A549 (cell line): ENCODE results near the gene ATP8A2. TPM values are rescaled to one million over a fixed set of nuclear protein-coding genes. Genes with fewer than 3 reads are reported as not detected.

Experiments used
- ATAC-seq, 2 experiments: fragments of 200-7000 bp in 1 of 2; fragments of >200 bp in 1 of 2; cut with Nextera tagmentation in 1 of 2; cut with Tn5 transposase in 1 of 2; 3 replicates each; pipeline versions ENCODE4 v1.8.0 to v1.9.1; 2018 to 2020; ENCODE audit warnings: mild to moderate bottlenecking in 1 of 2, moderate library complexity in 1 of 2
- CTCF ChIA-PET: fragments of 300-600 bp; sonication (Branson Sonifier 250); formaldehyde crosslinking; extraction: SDS; loops from one replicate; lab custom pipeline; 2021; ENCODE audit warnings: antibody characterized with exemption, inconsistent platforms; lab: Yijun Ruan, JAX
- POLR2A ChIA-PET: fragments of 350-600 bp; formaldehyde crosslinking; extraction: SDS; loops from one replicate; lab custom pipeline; 2021; ENCODE audit warnings: antibody characterized with exemption, inconsistent platforms; lab: Yijun Ruan, JAX
- DNase-seq, 2 experiments: peaks; one replicate each; pipeline versions ENCODE4 v3.0.0 to v3.0.0-alpha.2; 2011 to 2016; ENCODE audit warnings: low read depth in 1 of 2, low spot score in 1 of 2
- FAIRE-seq: peaks from 2 replicates; lab custom pipeline; 2011; peaks lifted over from hg19 to GRCh38; lab: Jason Lieb, UNC
- H3K27ac ChIP-seq, 2 experiments: fragments of >200 bp; sonication (Bioruptor Twin); formaldehyde crosslinking; 3 replicates each; pipeline ENCODE4 v1.5.1; 2016 to 2017
- H3K4me1 ChIP-seq: fragments of >200 bp; sonication (Bioruptor Twin); formaldehyde crosslinking; 3 replicates; pipeline ENCODE4 v1.6.1; 2016
- H3K4me2 ChIP-seq: fragments of >200 bp; sonication (Bioruptor Twin); formaldehyde crosslinking; 3 replicates; pipeline ENCODE4 v1.6.1; 2016
- H3K4me3 ChIP-seq: fragments of >200 bp; sonication (Bioruptor Twin); formaldehyde crosslinking; 3 replicates; pipeline ENCODE4 v1.5.1; 2016
- H3K9me3 ChIP-seq: fragments of >200 bp; sonication (Bioruptor Twin); formaldehyde crosslinking; 3 replicates; pipeline ENCODE4 v1.6.1; 2016
- ATOH8 ChIP-seq: fragments of 250-450 bp; sonication (Bioruptor Pico); IDR thresholded peaks from 2 replicates; pipeline ENCODE4 v1.5.0; 2020; ENCODE audit warnings: low read depth, mild to moderate bottlenecking, moderate library complexity
- CHD4 ChIP-seq: fragments of 200-600 bp; sonication (generic); IDR thresholded peaks from 2 replicates; pipeline ENCODE4 v1.6.1; 2016; ENCODE audit warnings: antibody characterized with exemption, mild to moderate bottlenecking, borderline replicate concordance
- EHF ChIP-seq: fragments of 250-450 bp; sonication (Bioruptor Pico); IDR thresholded peaks from 2 replicates; pipeline ENCODE4 v1.5.0; 2020; ENCODE audit warnings: mild to moderate bottlenecking
- ESRRA ChIP-seq: fragments of 150-350 bp; IDR thresholded peaks from 2 replicates; pipeline ENCODE4 v1.6.1; 2014; ENCODE audit warnings: mild to moderate bottlenecking, low read length, borderline replicate concordance
- FOSB ChIP-seq: fragments of 250-450 bp; sonication (Bioruptor Pico); IDR thresholded peaks from 2 replicates; pipeline ENCODE4 v1.5.0; 2020; ENCODE audit warnings: mild to moderate bottlenecking, moderate library complexity
- FOSL2 ChIP-seq, 2 experiments: fragments of 450-650 bp in 1 of 2; fragments of >200 bp in 1 of 2; sonication (Bioruptor Twin) in 1 of 2; formaldehyde crosslinking; IDR thresholded peaks; 2 replicates each; pipeline versions ENCODE4 v1.5.0 to v1.6.1; 2016 to 2020; ENCODE audit warnings: mild to moderate bottlenecking in 1 of 2, moderate library complexity in 1 of 2
- HES2 ChIP-seq: fragments of >200 bp; sonication (Bioruptor Twin); formaldehyde crosslinking; IDR thresholded peaks from 2 replicates; pipeline ENCODE4 v1.6.1; 2016
- HOXB13 ChIP-seq: fragments of 250-450 bp; sonication (Bioruptor Pico); IDR thresholded peaks from 2 replicates; pipeline ENCODE4 v1.5.0; 2020; ENCODE audit warnings: low read depth, mild to moderate bottlenecking, moderate library complexity
- JUNB ChIP-seq: fragments of >200 bp; sonication (Bioruptor Twin); formaldehyde crosslinking; IDR thresholded peaks from 2 replicates; pipeline ENCODE4 v1.6.1; 2016
- NFE2L2 ChIP-seq: fragments of 150-350 bp; conservative IDR thresholded peaks from 2 replicates; pipeline ENCODE4 v1.6.1; 2014; ENCODE audit warnings: low read length
- NR3C1 ChIP-seq: fragments of >200 bp; sonication (Bioruptor Twin); formaldehyde crosslinking; IDR thresholded peaks from 3 replicates; pipeline ENCODE4 v1.6.1; 2017
- POLR2A ChIP-seq: IDR thresholded peaks from 2 replicates; pipeline ENCODE4 v1.6.1; 2012; ENCODE audit warnings: mild to moderate bottlenecking, low read length
- RCOR1 ChIP-seq: fragments of 150-350 bp; IDR thresholded peaks from 2 replicates; pipeline ENCODE4 v1.6.1; 2014; ENCODE audit warnings: antibody characterized with exemption, low read length, low read depth
- RFX5 ChIP-seq: fragments of 450-650 bp; IDR thresholded peaks from 2 replicates; pipeline ENCODE4 v1.7.1; 2014; ENCODE audit warnings: antibody characterized with exemption, mild to moderate bottlenecking, moderate library complexity
- SREBF2 ChIP-seq: fragments of 450-650 bp; IDR thresholded peaks from 2 replicates; pipeline ENCODE4 v1.6.1; 2014; ENCODE audit warnings: mild to moderate bottlenecking, moderate library complexity
- TFCP2L1 ChIP-seq: fragments of 250-450 bp; sonication (Bioruptor Pico); IDR thresholded peaks from 2 replicates; pipeline ENCODE4 v1.5.0; 2021; ENCODE audit warnings: mild to moderate bottlenecking
- ZNF302 ChIP-seq: fragments of 250-450 bp; sonication (Bioruptor Pico); IDR thresholded peaks from 2 replicates; pipeline ENCODE4 v1.9.0; 2021; ENCODE audit warnings: inconsistent platforms, mild to moderate bottlenecking, moderate library complexity
- WGBS: methylation state at CpG from one replicate; pipeline ENCODE4 v1.1.6; 2017; ENCODE audit errors: missing lambda C conversion rate; 5-methylcytosine and 5-hydroxymethylcytosine counted together
- polyA plus RNA-seq, 4 experiments: library from polyadenylated mRNA; depleted of rRNA in 3 of 4; stranded (reverse); fragments of >200 nt; fragmentation: RNase III in 1 of 4; extraction: RNeasy Plus Mini Kit Qiagen cat#74134 plus additional on column Dnase treatment in 1 of 4; gene quantifications; 2 replicates in 3 of 4; 3 replicates in 1 of 4; pipeline ENCODE4 v1.2.3, GENCODE V29; 2011 to 2017
- TF ChIP-seq, protein P1 (sequence below): fragments of 250-450 bp; sonication (Bioruptor Pico); IDR thresholded peaks from 2 replicates; pipeline ENCODE4 v1.5.0; 2021; ENCODE audit warnings: mild to moderate bottlenecking, moderate library complexity, borderline replicate concordance
- TF ChIP-seq, protein P2 (sequence below): fragments of 200-600 bp; sonication (generic); IDR thresholded peaks from 2 replicates; pipeline ENCODE4 v1.6.1; 2016; ENCODE audit warnings: antibody characterized with exemption, mild to moderate bottlenecking, moderate library complexity
- TF ChIP-seq, protein P3 (sequence below): IDR thresholded peaks from 2 replicates; pipeline ENCODE4 v1.6.1; 2012

The ATP8A2 gene
- polyA plus RNA-seq, 2 of the 4 experiments (the other 2 are of a cell fraction), result 0.03 TPM; not detected in 1

DNA sequence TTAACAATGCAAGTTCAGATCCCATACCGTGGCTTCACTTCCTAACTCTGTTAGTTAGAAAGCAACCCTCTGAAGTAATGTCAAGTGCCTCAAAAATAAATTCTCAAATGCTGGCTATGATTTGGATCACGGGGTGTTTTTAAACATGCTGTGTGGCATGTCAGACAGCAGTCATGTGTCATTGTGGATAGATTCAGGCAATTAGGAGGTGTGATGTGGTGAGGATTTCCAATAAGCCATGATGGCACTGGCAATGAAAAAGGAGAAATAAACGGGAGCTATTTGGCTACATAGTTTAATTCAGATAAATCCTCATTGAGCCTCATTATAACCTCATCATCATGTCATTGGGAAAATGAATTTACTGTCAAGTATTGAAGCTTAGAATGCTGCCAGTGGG is 130.3 kb downstream of the ATP8A2 start:
- WGBS, result 0% methylated on average over 3 of the region's 3 CpGs
- ChIA-PET POLR2A (no interaction called here), CTCF (interaction anchor here (1.1 kb wide), 1 partner anchor 73 kb away, joined by 3 read pairs; no protein-coding TSS in a partner anchor)
- ATAC-seq (no peak), FAIRE-seq (no peak), DNase-seq (no peak)
- Histone ChIP-seq H3K9me3 (no peaks in the 10 kb centered on the region), H3K4me2 (no peak overlapping the region), H3K27ac (no peak overlapping the region), H3K4me3 (no peak overlapping the region), H3K4me1 (no peaks in the 10 kb centered on the region)
- no peak for TF ChIP-seq FOSL2 (IDR thresholded peaks at IDR 0.05)
- no peak for TF ChIP-seq FOSL2 (CRISPR knock-in tag; IDR thresholded peaks at IDR 0.05)
- TF ChIP-seq TFCP2L1 (CRISPR knock-in tag), result no peak
- TF ChIP-seq, protein P1, sequence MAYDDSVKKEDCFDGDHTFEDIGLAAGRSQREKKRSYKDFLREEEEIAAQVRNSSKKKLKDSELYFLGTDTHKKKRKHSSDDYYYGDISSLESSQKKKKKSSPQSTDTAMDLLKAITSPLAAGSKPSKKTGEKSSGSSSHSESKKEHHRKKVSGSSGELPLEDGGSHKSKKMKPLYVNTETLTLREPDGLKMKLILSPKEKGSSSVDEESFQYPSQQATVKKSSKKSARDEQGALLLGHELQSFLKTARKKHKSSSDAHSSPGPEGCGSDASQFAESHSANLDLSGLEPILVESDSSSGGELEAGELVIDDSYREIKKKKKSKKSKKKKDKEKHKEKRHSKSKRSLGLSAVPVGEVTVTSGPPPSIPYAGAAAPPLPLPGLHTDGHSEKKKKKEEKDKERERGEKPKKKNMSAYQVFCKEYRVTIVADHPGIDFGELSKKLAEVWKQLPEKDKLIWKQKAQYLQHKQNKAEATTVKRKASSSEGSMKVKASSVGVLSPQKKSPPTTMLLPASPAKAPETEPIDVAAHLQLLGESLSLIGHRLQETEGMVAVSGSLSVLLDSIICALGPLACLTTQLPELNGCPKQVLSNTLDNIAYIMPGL (CRISPR knock-in tag), result no peak
- TF ChIP-seq EHF (CRISPR knock-in tag), result no peak

- ATAC-seq, result no peak
- Histone ChIP-seq H3K27ac (no peak overlapping the region), H3K9me3 (no peaks in the 10 kb centered on the region), H3K4me2 (no peak overlapping the region)
- CTCF ChIA-PET, result interaction anchor here (0.6 kb wide), 1 partner anchor 187 kb away, joined by 3 read pairs; no protein-coding TSS in a partner anchor
- no peak for FAIRE-seq
- TF ChIP-seq CHD4, result no peak
- TF ChIP-seq, all 56 proteins: peak for 0
- Histone ChIP-seq H3K4me3 (no peak overlapping the region), H3K4me1 (no peaks in the 10 kb centered on the region)
- no peak for DNase-seq
- WGBS, result 2% methylated on average over 6 of the region's 6 CpGs
- POLR2A ChIA-PET, result no interaction called here
These were observed 130.8 kb downstream of the ATP8A2 start for GRCh38 chr13:25502551-25502950.

- CTCF ChIA-PET, result no interaction called here
- 19% methylated on average over 4 of the region's 4 CpGs for WGBS
- no peak for ATAC-seq
- DNase-seq, result no peak
- TF ChIP-seq JUNB, result no peak
- no peak for TF ChIP-seq ESRRA
- TF ChIP-seq HES2, result no peak
- TF ChIP-seq, protein P2, sequence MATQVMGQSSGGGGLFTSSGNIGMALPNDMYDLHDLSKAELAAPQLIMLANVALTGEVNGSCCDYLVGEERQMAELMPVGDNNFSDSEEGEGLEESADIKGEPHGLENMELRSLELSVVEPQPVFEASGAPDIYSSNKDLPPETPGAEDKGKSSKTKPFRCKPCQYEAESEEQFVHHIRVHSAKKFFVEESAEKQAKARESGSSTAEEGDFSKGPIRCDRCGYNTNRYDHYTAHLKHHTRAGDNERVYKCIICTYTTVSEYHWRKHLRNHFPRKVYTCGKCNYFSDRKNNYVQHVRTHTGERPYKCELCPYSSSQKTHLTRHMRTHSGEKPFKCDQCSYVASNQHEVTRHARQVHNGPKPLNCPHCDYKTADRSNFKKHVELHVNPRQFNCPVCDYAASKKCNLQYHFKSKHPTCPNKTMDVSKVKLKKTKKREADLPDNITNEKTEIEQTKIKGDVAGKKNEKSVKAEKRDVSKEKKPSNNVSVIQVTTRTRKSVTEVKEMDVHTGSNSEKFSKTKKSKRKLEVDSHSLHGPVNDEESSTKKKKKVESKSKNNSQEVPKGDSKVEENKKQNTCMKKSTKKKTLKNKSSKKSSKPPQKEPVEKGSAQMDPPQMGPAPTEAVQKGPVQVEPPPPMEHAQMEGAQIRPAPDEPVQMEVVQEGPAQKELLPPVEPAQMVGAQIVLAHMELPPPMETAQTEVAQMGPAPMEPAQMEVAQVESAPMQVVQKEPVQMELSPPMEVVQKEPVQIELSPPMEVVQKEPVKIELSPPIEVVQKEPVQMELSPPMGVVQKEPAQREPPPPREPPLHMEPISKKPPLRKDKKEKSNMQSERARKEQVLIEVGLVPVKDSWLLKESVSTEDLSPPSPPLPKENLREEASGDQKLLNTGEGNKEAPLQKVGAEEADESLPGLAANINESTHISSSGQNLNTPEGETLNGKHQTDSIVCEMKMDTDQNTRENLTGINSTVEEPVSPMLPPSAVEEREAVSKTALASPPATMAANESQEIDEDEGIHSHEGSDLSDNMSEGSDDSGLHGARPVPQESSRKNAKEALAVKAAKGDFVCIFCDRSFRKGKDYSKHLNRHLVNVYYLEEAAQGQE, result no peak
- TF ChIP-seq CHD4, result no peak
- TF ChIP-seq SREBF2, result no peak
- no peak for TF ChIP-seq RCOR1
- TF ChIP-seq RFX5, result no peak
- TF ChIP-seq ZNF302 (CRISPR knock-in tag), result no peak
- no peak for TF ChIP-seq POLR2A
- no peak for TF ChIP-seq FOSB (CRISPR knock-in tag)
- no peak for TF ChIP-seq ATOH8
- TF ChIP-seq NFE2L2, result no peak
- no peak for TF ChIP-seq HOXB13 (CRISPR knock-in tag)
- no peak for TF ChIP-seq NR3C1
- TF ChIP-seq, protein P3, sequence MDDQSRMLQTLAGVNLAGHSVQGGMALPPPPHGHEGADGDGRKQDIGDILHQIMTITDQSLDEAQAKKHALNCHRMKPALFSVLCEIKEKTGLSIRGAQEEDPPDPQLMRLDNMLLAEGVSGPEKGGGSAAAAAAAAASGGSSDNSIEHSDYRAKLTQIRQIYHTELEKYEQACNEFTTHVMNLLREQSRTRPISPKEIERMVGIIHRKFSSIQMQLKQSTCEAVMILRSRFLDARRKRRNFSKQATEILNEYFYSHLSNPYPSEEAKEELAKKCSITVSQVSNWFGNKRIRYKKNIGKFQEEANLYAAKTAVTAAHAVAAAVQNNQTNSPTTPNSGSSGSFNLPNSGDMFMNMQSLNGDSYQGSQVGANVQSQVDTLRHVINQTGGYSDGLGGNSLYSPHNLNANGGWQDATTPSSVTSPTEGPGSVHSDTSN, result no peak
- TF ChIP-seq, all 56 proteins: peak for 0
- no peaks in the 10 kb centered on the region for H3K9me3 ChIP-seq
- no peak overlapping the region for H3K4me2 ChIP-seq
- H3K27ac ChIP-seq, result no peak overlapping the region
- H3K4me1 ChIP-seq, result no peaks in the 10 kb centered on the region
- no peak overlapping the region for H3K4me3 ChIP-seq
- POLR2A ChIA-PET, result no interaction called here
- FAIRE-seq, result no peak
These were observed 132.1 kb downstream of the ATP8A2 start for GRCh38 chr13:25503856-25504255.
